ENCODE measurements around the gene MAP4. TPM values are rescaled to one million over a fixed set of nuclear protein-coding genes. Genes with fewer than 3 reads are reported as not detected.
"Not testable (repeated sequence)": the region's sequence is repeated elsewhere in the genome, so short reads cannot be mapped to it uniquely, and the experiment has no call there.

The MAP4 gene
- total RNA-seq, 1 experiment from 2014 or later = 140 TPM

DNA sequence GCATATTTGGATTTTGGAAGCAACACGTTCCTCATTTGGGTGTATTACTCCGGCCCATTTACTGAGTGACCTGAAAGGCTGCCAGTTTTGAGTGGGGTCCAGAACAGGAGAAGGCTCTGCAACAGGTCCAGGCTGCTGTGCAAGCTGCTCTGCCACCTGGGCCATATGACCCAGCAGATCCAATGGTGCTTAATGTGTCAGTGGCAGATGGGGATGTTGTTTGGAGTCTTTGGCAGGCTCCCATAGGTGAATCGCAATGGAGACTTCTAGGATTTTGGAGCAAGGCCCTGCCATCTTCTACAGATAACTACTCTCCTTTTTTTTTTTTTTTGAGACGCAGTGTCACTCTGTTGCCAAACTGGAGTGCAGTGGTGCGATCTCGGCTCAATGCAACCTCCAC, 8.9 kb downstream of the MAP4 start:
- H2BK15ac ChIP-seq (ENCODE audit: low read depth, low read length); H2BK5ac ChIP-seq (ENCODE audit: insufficient read length, low read length); H3K14ac ChIP-seq (ENCODE audit: insufficient read depth, low read length); H4K91ac ChIP-seq (ENCODE audit: insufficient read length, low read depth, low read length); H3K4me3 Mint-ChIP-seq; H3K27me3 Mint-ChIP-seq (ENCODE audit: low read depth); H3T11ph ChIP-seq (ENCODE audit: low read length); H4K20me1 ChIP-seq (ENCODE audit: control insufficient read depth, insufficient read depth, insufficient read length); H3K56ac ChIP-seq (ENCODE audit: insufficient read length, low read depth, low read length); H2BK120ac ChIP-seq (ENCODE audit: low read depth, low read length, poor library complexity, severe bottlenecking); H3K23me2 ChIP-seq (ENCODE audit: insufficient read length, low read depth, low read length, poor library complexity, severe bottlenecking); H3K79me2 ChIP-seq (ENCODE audit: insufficient read depth, low read length); H3K23ac ChIP-seq (ENCODE audit: insufficient read length, low read depth, low read length); H2AFZ ChIP-seq (ENCODE audit: low read length); H3K9ac ChIP-seq (ENCODE audit: extremely low read depth, insufficient read length, low read length); H3K4me2 ChIP-seq (ENCODE audit: insufficient read depth, insufficient read length, low read length); H2BK20ac ChIP-seq (ENCODE audit: low read depth, low read length, poor library complexity, severe bottlenecking); H4K8ac ChIP-seq (replicated peaks; ENCODE audit: insufficient read length, low read depth, low read length); H3K18ac ChIP-seq (ENCODE audit: insufficient read length, low read depth, low read length); H3K4ac ChIP-seq (ENCODE audit: low read depth, low read length); H4K5ac ChIP-seq (ENCODE audit: insufficient read length, low read depth, low read length); H3K79me1 ChIP-seq (ENCODE audit: insufficient read depth, low read depth, low read length, poor library complexity, severe bottlenecking); H3K9me3 Mint-ChIP-seq; H3K4me1 ChIP-seq (ENCODE audit: insufficient read depth, low read length); DNase-seq; H2AK5ac ChIP-seq (ENCODE audit: insufficient read length, low read length); H2BK12ac ChIP-seq (ENCODE audit: insufficient read length, low read depth, low read length); H3K9me3 ChIP-seq (ENCODE audit: control insufficient read depth, low read depth, low read length); H3K27me3 ChIP-seq (ENCODE audit: insufficient read depth, low read length); H3K27ac Mint-ChIP-seq; H3K27ac ChIP-seq (ENCODE audit: insufficient read length, low read depth, low read length): not testable (repeated sequence)
- peaks cover 14 to 22% of the 10 kb centered on the region in 2 experiments for H3K4me1 Mint-ChIP-seq
- H3K36me3 Mint-ChIP-seq (ENCODE audit: insufficient read depth in 1 of 3, low read depth in 3 of 3) = peaks cover 10 to 17% (median 12%) of the 10 kb centered on the region in 3 experiments; a peak in 5 of 7 replicates
- no CpG with 5 or more reads among the region's 6 CpGs for WGBS (ENCODE audit: extremely low coverage, insufficient read length, low lambda C conversion rate)

DNA sequence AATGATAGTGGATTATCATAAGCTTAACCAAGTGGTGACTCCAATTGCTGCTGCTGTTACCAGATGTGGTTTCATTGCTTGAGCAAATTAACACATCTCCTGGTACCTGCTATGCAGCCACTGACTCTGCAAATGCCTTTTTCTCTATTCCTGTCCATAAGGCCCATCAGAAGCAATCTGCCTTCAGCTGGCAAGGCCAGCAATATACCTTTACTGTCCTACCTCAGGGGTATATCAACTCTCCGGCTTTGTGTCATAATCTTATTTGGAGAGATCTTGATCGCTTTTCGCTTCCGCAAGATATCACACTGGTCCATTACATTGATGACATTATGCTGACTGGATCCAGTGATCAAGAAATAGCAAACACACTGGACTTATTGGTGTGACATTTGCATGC, 9.4 kb downstream of the MAP4 start:
- H2BK12ac ChIP-seq (ENCODE audit: insufficient read length, low read depth, low read length); H3K23ac ChIP-seq (ENCODE audit: insufficient read length, low read depth, low read length); H3T11ph ChIP-seq (ENCODE audit: low read length); H4K20me1 ChIP-seq (ENCODE audit: control insufficient read depth, insufficient read depth, insufficient read length); H2BK5ac ChIP-seq (ENCODE audit: insufficient read length, low read length); H3K4me1 ChIP-seq (ENCODE audit: insufficient read depth, low read length); H2BK20ac ChIP-seq (ENCODE audit: low read depth, low read length, poor library complexity, severe bottlenecking); H2AK5ac ChIP-seq (ENCODE audit: insufficient read length, low read length); H3K79me2 ChIP-seq (ENCODE audit: insufficient read depth, low read length); H3K27ac ChIP-seq (ENCODE audit: insufficient read length, low read depth, low read length); H3K14ac ChIP-seq (ENCODE audit: insufficient read depth, low read length); H3K9me3 Mint-ChIP-seq; H2BK15ac ChIP-seq (ENCODE audit: low read depth, low read length); H3K56ac ChIP-seq (ENCODE audit: insufficient read length, low read depth, low read length); H3K4me2 ChIP-seq (ENCODE audit: insufficient read depth, insufficient read length, low read length); H3K4me3 Mint-ChIP-seq; H3K18ac ChIP-seq (ENCODE audit: insufficient read length, low read depth, low read length); H3K27me3 Mint-ChIP-seq (ENCODE audit: low read depth); H4K91ac ChIP-seq (ENCODE audit: insufficient read length, low read depth, low read length); H3K27ac Mint-ChIP-seq; H4K5ac ChIP-seq (ENCODE audit: insufficient read length, low read depth, low read length); H3K9me3 ChIP-seq (ENCODE audit: control insufficient read depth, low read depth, low read length); H3K9ac ChIP-seq (ENCODE audit: extremely low read depth, insufficient read length, low read length); DNase-seq; H3K79me1 ChIP-seq (ENCODE audit: insufficient read depth, low read depth, low read length, poor library complexity, severe bottlenecking); H3K23me2 ChIP-seq (ENCODE audit: insufficient read length, low read depth, low read length, poor library complexity, severe bottlenecking); H3K27me3 ChIP-seq (ENCODE audit: insufficient read depth, low read length); H2AFZ ChIP-seq (ENCODE audit: low read length); H3K4ac ChIP-seq (ENCODE audit: low read depth, low read length); H4K8ac ChIP-seq (replicated peaks; ENCODE audit: insufficient read length, low read depth, low read length); H2BK120ac ChIP-seq (ENCODE audit: low read depth, low read length, poor library complexity, severe bottlenecking): not testable (repeated sequence)
- WGBS (ENCODE audit: extremely low coverage, insufficient read length, low lambda C conversion rate) = no CpG with 5 or more reads among the region's 4 CpGs
- Mint-ChIP-seq H3K4me1 (peaks cover 8 to 17% of the 10 kb centered on the region in 2 experiments), H3K36me3 (ENCODE audit: insufficient read depth in 1 of 3, low read depth in 3 of 3) (peaks cover 10 to 17% (median 12%) of the 10 kb centered on the region in 3 experiments; a peak in 5 of 7 replicates)

Data from H9 (cell line).